NCI-H510A treated with DMSO at 0.1 percent for 48 hours (cell line): ENCODE measurements around the gene MTHFSD.

Experiments
- DNase-seq: peaks from one replicate; lab custom pipeline; 2025; lab: John Stamatoyannopoulos, UW

MTHFSD gene

DNA sequence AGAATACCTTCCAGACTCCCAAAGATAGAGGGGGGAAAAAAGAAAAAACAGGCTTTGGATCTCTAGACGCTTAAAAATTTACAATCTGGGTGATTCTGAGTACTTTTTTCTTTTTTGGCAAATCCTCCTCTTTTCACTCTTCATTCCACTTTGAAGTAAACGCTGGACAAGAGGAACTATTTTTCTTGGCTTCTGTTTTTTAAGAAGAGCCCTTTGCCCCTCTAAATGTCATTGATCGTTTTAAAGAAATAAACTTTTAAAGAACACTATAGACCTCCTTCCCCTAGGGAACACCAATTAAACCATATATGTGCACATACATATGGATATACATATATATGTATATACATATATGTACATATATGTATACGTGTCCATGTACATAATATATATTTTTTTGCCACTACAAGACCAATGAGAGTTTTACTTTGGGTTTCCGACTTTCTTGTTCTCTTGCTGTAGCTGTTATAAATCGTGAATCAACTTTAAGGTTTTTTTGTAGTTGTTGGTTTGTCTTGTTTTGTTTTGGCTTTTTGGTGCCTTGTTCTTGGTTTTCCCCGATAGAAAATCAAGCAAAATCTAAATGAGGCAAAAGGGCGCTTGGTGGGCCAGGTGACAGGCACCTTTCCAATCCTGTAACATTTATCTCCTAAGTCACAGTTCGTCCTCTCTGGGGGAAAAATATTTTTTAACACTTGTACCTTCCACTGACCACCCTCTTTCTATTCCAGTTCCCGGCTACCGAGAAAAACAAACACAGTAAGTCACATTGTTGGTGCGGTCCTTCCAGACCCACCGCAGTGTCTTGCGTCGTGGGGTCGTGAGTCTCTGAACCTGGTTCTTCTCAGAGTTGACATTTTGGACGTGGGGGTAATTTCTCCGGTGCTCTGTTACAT, 40.3 kb downstream of the MTHFSD start:
- DNase-seq: no peak

DNA sequence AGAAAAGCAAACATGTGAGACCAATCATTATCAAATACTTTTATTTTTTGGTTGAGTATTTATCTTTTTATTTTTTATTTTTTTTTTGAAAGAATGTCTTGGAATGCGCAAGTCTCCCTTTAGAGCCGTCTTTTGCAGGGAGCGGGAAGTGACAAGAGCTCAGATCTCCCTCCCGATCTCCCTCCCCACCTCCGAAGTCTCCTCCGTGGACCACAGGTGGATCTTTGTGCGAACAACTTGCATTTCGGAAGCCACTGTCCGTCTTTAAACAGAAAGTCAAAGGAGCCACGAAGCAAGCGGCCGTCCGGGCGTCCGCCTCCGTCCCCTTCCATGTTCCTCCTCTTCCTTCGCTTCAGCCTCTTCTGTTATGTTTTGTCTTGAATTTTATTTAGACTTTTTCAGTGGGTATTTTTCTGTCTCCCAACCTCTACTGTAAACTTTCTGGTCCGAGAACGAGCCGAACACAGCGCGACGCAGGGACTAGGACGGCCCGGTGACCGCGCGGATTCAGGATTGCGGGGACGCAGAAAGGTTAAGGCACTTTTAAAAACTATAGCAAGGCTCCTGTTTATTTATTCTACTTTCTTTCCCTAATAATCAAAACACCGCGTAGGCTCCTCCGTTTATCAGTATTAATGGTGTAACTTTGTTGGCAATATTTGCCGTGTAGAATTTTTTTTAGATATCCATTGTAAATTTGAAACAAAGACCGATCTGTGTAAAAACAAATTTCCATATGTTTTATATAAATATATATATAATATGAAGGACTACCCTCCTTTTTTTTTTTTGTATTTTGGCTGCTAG, 41.4 kb downstream of the MTHFSD start:
- no peak for DNase-seq

DNA sequence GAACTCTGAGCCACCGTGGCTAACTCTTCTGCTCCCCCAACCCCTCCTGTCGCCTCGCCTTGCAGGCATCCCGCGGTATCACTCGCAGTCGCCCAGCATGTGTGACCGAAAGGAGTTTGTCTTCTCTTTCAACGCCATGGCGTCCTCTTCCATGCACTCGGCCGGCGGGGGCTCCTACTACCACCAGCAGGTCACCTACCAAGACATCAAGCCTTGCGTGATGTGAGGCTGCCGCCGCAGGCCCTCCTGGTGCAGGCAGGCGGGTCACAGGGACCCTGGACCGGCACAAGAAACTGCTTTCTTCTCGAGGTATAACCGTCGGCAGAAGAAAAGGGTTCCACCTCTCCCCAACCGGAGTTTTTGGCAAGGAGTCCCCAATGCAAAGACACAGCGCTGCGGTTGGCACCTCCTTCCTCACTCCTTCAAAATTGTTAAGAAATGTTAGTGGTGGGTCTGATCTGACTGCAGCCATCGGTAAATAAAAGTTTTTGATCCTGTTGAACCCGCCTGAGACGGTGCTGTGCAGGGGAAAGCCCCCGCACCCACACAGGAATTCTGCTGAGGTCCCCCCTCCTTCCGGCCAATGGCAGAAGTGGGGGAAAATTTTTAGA, 42.1 kb downstream of the MTHFSD start:
- DNase-seq: no peak

DNA sequence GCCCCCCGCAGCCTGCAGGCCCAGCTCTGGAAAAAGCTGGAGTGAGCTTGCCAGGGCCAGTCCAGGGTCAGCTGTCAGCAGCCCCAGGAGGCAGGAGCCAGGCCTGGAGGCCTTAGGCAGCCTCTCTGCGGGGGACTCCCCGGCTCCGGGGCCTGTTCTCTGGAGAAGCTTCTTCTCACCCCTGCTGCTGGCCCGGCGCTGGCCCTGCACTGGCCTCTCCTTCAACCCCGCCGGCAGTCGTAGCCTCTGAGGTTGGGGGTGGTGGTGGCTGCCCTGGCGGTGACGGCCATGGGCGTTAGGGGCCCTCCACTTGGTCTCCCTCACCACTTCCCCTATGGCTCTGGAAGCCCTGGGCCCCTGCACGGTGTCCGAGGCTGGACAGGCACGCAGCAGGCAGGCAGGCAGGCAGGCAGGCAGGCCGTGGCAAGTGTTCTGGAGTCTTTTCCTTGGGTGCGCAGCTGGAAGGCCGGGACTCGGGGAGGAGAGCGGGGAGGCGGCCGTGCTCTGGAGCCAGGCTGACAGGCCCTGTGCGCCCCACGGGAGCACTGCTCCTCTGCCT, 42.7 kb downstream of the MTHFSD start:
- no peak for DNase-seq

DNA sequence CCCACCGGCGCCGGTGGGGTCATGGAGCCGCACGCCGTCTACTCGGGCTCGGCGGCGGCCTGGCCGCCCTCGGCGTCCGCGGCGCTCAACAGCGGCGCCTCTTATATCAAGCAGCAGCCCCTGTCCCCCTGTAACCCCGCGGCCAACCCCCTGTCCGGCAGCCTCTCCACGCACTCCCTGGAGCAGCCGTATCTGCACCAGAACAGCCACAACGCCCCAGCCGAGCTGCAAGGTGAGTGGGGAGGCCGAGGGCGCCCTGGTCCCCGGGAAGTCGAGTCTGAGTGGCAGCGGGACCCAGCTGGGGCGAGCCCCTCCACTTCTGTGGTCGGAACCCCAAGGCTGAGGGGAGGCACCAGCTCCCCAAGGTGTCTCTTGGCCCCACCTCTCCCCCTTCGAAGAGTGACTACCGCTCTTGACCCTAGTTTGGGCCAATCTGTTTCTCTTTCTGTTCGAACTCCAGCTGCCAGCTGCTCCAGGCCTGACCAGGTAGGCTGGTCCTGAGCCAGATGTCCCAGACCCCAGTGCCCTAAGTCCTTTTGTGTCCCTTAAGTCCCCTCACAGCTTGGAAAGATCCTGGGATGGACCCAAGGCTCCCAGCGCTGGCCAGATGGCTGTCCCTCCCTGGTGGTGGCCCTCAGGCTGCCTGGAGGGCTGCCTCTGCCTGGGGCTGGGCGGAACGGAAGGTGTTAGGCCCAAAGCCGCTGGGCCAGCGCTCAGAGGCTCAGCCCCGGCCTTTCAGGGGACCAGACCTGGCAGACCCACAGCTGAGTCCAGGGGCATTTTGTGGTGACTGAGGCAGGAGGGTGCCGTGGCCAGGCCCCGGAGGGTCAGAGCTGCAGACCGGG, 43.5 kb downstream of the MTHFSD start:
- no peak for DNase-seq

DNA sequence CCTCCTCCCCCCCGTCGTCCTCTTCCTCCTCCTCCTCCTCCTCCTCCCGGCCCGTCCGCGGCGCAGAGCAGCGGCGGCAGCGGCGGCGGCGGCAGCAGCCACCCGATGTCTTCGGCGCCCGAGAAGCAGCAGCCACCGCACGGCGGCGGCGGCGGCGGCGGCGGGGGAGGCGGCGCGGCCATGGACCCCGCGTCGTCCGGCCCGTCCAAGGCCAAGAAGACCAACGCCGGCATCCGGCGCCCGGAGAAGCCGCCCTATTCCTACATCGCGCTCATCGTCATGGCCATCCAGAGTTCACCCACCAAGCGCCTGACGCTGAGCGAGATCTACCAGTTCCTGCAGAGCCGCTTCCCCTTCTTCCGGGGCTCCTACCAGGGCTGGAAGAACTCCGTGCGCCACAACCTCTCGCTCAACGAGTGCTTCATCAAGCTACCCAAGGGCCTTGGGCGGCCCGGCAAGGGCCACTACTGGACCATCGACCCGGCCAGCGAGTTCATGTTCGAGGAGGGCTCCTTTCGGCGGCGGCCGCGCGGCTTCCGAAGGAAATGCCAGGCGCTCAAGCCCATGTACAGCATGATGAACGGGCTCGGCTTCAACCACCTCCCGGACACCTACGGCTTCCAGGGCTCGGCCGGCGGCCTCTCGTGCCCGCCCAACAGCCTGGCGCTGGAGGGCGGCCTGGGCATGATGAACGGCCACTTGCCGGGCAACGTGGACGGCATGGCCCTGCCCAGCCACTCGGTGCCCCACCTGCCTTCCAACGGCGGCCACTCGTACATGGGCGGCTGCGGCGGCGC, 44.4 kb downstream of the MTHFSD start, which contains the start of gene FOXF1:
Gene FOXF1 (plus strand): TSS at position 63 of the 797 bp plus-strand sequence. CDS start 43 bp downstream, at position 106.
- no peak for DNase-seq

DNA sequence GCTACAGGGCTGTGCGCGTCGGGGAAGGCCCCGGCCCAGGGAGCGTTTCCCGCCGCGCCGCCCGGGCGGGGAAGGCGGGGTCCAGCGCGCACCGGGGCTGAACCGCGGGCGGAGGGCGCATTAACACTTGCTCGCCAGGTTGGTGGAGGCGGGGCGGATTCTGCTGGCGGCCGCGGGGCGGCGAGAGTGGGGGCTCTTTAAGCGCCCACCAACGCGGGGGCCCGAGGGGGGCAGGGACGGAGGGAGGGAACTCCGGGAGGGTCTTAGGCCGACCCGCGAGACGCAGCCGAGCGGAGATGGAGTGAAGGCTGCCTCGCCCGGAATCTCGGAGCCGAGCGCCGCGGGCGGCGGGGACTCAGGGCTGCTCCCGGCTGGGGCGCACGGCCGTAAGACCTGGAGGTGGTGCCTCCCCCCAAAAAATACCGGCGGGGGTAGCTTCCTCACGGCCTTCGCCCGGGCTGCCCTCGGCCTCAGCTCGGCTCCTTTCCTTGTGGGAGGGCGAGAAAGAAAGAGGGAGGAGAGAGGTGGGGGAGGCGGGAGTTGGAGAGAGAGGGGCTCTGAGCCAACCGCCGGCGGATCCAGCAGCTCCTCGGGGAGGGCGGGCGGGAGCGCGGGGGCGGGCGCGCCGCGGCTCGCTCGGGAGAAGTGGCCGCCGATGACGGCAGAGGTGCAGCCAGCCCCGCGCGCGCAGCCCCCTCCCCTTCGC, 45.1 kb downstream of the MTHFSD start:
- DNase-seq: no peak

DNA sequence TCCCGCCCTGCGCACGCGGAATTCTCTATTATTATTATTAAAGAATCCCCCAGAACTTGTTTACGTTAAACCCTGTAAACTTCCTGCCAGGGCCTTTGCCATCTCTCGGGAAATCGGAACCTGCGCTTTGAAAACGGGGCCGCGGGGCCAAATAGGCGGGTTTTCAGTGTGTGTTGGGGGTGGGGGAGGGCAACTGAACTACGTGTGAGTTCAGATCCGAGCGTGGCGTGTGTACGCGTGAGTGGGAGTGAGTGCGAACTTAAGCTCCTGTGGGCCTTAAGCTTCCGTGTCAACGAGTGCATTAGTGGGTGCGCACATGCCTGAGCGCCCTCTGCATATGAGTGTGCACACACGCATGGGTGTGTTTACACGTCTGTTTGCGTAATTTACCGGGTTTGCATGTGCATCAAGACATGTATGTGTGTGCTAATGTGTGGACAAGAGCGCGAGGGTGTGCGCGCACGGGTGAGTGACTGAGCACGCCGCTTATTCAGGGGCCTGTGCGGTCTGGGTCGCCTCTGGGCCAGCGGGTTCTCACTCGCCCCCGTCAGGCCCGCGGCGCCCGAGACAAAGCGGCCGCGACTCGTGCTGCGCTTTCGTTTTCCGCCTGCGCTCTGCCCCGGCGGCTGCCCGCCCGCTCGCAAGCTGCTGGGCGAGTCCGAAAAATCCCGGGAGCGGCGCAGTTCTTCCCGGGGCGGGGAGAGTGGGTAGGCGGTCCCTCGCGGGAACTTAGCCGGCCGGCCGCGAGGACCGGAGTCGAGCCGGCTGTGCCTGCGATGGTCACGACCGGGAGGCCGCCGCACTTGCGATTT, 45.9 kb downstream of the MTHFSD start:
- no peak for DNase-seq

DNA sequence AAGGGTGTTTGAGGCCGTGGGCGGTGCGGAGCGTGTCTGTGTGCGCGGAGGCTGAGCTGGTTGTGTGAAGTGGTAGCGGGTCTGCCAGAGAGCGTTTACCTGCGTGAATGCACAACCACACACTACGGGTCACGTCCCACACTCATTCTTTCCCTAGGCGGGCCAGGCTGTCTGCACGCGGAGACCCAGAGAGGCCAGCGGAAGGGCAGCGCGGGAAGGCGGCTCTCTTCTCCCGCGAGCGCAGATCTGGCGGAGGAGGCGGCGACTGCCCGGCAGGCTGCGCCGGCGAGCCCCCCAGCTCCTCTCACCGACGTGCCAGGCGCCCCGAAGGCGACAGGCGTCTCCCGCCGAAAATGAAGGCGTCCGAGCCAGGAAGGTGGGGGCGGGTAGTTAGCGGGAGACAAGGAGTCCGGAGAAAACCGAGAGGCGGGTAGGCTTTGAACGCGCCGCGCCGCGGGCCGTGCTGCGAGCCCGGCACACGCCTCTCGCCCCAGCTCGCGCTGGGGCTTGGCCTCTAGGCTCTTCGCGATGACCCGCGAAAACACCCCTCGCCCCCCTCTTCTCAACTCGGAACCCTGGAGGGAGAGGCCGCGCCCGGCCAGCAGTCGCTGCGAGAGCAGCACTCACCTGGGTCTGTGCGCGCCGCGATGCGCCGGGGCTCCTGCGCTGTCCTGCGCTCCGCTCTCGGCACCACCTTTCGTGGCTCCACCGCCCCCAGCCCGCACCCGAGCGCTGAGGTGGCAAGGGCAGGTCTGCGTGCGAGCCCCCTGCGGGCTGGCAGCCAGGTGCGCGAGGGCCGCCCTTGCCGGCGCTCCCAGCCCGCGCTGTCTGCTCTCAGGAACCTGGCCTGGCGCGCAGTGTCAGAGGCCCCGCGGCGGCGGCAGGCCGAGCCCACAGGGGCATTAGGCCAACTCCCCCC, 46.7 kb downstream of the MTHFSD start:
- DNase-seq: no peak

DNA sequence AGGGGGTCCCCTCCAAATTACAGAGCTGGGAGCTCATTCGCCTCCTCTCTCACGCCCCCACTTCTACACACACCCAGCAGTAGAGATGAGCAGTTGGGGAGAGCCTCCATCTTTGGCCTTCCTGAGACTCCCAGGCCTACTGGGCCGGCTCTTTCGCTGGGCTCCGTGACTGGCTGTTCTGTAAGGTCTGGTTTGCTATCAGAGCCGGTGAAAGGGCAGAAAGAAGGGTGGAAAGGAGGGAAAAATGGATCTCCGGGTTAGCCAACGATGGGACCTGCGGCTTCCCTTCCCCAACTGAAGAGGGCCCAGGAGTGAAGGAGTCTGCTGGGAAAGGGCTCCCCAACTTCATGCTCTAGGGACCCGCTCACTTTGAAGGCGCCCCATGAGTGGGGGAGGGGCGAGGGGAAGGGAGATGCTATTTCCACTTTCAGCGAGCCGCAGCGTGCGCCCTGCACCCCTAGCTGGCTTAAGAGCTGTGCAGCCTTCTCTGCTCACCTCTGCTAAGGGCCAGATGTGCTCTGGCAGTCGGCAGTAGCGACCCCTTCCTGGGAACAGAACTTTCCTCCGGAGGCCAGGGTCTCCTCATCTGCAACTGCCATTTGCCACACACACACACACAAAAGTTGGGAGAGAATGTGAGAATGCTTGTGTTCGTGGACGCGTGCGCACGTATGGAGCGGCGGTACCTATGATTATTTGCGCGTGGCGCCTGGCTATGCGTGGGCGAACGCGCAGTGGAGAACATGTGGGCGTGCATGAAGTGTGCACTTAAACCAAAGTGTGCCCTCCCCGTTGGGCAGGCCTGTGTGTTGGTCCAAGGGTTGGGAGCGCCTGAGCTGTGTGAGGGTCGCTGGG, 47.6 kb downstream of the MTHFSD start:
- DNase-seq: no peak

DNA sequence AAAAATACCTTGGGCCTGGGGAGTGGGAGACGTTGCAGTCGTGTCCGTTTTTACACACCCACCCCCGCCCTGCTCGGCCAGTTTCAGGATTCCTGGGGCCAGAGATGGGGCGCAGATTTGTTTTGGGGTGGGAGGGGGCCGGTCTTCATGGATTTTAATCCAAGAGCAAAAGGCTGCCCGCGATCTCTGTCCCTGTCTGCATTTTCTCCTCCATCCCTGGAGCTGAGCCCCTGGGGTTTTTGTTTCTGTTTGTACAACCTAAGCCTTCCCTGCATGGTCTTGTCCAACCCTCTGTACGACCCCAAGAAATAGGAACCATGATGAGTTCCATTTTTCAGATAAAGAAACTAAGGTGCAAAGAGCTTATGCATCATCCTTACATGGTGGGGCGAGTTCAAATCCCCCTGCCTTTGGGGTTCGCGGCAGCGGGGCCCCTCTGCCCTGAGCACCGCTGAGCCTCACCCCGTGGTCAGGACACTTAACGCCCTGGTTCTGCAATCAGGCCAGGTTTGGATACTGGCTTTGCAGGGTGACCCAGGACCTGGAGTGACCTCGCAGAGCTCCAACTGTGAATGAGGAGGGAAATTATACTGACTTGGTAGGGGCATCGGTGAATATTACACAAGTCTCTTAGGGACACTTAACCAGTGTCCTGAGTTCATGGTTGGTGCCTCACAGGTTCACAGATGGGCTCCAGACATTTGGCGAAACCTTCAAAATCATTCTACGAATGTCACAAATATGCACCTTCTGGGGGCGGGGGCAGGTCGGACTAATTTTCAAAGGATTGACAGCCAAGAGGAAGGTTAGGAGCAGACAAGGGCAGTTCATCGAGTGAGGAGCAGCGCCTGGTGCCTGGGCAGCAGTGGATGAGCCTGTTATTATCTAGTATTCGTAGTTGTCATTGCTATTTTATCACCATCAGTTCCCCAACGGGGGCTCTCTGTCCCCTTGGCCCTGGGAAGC, 48.9 kb downstream of the MTHFSD start:
- DNase-seq: no peak

DNA sequence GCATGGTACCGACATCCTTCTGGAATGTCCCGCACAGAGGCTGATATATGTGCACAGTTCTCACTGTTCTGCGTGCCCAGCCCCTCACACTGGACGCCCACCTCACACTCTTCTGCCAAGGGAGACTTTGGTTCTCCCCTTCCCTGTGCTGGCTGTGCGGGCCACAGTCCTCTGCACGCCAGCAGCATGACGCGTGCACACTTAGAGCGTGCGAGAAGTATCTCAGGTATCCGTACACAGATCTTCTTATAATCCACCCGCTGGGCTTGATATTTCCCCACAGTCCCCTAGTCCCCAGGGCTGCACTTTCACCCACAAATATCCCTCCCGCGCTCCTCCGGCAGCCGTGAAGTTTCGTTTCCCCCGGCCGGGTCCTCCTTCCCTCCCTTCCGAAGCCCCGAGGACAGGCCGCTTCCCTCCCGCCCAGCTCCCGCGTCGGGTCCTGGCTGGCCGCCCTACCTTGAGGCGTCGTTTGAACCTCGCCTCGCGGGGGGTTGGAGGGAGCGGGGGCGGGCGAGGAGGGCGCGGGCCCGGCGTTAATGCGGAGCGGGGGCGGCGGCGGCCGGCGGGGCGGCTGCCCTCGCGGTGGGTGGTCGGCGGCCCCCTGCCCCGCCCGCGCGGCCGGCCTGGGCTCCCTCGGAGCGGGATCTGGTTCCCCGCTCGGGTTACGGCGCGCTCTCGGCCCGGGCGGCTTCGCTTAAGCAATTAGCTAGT, 49.7 kb downstream of the MTHFSD start:
- DNase-seq: no peak

DNA sequence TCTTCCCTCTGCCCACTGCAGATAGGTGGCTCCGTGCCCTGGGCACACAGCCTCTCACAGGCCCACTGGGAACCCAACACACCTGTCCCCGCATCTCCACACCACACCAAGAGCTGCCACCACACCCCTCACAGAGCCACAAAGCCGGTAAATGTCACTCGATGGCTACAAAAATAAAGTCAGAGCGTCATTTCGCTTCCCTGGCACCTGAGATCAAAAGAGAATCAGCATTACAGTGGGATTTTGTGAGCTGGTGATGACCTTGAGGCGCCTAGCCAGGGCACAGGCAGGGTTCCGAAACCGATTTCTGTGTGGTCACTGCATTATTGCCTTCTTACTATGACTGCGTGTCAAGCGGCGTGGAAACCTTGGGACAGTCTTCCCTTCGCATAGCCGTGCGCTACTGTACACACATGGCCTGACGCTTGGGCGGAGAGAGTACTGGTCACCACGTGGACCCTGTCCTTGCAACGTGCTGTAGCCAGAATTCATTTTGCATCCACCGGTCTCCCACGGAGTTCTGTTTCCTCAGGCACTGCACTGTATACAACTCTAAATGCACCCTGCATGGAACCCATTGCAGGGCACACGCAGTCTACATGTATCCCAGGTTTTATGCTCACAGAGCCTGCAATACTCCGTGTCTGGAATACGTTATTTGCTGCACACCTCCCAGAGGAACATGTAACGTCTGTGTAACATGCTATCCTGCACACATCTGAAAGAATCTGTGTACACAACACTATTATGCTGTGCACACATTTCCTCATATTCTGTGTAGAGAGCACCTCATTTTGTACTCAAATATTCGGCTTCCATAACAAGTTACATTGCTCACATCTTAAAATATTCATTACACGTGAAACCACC, 50.5 kb downstream of the MTHFSD start:
- DNase-seq: no peak

DNA sequence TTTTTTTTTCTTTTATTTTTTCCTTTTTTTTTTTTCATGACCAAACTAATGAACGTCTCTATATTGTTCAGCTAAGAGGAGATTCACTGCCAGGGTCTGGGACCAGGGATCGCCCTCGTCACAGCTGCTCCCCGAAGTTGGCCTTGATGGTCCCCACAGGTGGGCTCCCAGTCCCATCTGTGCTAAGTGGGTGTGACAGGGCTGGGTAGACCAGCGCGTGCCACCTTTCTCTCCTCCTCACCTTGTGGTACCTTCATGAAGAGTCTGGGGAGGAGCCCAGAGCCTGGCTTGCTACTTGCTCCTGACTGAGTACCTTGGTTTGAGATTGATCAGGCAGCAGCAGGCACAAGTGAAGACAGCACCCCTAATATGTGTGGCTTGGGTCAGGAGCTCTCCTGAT, 51.2 kb downstream of the MTHFSD start:
- DNase-seq: no peak
